HG03103 (cell line): ENCODE measurements around the gene SHROOM4.

Experiments used
- ATAC-seq: cut with Tn5 transposase; IDR thresholded peaks from one replicate; pipeline ENCODE4 v1.9.1; 2021; ENCODE audit warnings: low read depth; ENCODE audit not compliant: unreplicated experiment

SHROOM4 gene

DNA sequence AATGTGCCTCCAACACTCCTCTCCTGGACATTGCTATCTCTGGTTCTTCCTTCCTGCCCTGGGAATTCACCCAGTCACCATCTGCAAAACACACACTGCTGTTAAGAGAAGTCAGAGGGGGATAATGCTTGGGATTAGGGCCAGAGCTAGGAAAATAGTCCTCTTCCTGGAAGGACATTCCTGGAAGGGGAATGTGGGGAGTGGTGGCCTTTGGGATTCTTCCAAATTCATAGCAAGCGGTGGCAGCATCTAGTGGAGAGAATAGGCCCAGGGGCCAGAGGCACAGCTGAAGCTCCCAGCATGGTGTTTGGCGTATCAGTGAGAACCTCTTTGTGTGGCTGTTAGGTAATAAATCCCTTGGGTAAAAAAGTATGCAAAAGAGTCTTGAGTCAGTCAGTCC, 34.3 kb downstream of the SHROOM4 start:
- no peak for ATAC-seq

- ATAC-seq = no peak
Observed at GRCh38 chrX:50778272-50778671, 35.7 kb downstream of the SHROOM4 start.

DNA sequence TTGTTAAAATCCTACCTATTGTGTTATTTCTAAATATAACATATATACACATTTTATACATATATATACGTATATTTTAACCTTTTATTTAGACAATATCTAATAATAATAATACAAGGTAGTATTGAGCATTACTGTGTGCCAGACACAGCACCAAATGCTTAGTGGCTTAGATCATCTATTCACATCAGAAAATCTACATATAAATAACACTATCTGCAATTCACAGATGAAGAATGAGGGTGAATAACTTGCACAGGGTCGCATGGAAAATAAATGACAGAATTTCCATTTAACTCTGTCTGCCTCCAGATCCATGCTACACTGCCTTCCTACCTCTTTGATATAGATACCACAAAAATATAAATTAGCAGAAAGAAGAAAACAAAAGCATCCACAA, 37.7 kb downstream of the SHROOM4 start:
- no peak for ATAC-seq

- ATAC-seq = no peak
Observed at GRCh38 chrX:50771382-50771781, 42.6 kb downstream of the SHROOM4 start.

GRCh38 chrX:50770702-50771101, 43.3 kb downstream of the SHROOM4 start:
- no peak for ATAC-seq

DNA sequence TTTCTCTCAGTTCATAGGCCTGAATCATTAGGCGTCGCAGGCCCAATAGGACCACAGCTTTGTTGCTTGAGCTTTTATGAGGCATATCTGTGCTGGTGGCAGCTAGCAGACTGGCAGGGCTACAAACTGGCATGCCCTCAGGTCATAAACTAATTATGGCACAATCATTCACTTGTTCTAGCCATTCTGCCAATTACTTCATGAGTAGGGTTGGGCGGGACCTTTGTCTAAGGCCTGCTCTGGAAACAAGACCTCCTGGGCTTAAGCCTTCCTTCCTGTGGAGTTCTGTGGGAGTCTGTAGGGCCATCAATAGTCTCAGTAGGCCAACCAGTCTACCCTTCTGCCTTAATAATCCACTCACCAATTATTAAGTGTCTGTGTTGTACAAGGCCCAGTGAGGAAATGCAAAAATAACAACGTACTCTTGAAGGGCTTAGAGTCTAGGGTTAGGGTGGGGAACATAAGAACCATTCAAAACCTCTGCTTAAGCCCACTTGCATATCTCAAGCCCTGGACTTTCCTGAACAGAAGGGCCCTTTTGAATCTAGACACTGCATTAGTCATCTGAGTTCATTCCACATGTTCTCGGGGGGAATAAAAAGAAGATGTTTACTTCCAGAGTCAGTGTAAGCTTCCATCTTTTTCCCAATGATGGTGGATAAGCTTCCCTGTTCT, 44.5 kb downstream of the SHROOM4 start:
- ATAC-seq = no peak

GRCh38 chrX:50768801-50769200, 45.2 kb downstream of the SHROOM4 start:
- no peak for ATAC-seq

- ATAC-seq = no peak
Observed at GRCh38 chrX:50765986-50766385, 48.0 kb downstream of the SHROOM4 start.

- no peak for ATAC-seq
Observed at GRCh38 chrX:50762578-50762977, 51.4 kb downstream of the SHROOM4 start.

GRCh38 chrX:50756276-50756675, 57.7 kb downstream of the SHROOM4 start:
- no peak for ATAC-seq

DNA sequence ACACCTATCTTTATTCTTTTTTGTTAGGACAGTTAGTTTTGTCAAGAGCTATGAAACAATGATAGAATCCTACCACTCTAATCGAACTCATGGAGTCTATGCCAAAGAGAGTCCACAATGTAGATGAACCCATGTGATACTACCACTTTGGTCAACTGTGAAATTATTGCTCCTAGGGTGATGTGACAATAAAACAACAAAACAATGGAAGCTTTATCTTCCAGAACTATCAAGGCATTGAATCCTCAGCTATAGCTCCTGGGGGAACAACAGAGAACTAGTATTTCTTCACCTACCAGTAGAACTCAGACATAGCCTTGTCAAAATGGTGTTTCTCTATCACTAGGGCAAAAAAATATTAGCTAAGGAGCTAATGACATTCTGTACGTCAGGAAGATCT, 62.9 kb downstream of the SHROOM4 start:
- no peak for ATAC-seq

DNA sequence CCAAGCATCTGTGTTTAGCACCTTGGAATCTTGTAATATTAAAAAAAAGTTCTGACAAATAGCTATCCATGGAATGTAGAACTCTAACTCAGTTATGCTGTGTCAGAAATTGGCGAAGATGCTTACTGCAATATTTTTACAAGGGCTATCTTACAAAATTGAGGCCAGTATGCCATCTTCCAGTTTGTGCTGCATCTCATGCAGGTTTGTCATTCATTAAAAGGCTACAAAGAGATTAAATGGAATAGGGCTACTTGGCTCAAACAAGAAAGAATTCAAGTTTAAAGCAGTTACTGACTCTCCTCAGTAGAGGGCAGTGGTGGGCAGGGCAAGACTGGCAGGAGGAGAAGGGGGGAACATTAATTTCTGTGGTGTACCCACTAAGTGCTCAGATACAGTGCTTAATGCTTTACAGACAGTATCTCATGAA, 66.5 kb downstream of the SHROOM4 start:
- ATAC-seq = no peak

- no peak for ATAC-seq
Observed at GRCh38 chrX:50736656-50737055, 77.3 kb downstream of the SHROOM4 start.

- ATAC-seq = no peak
Observed at GRCh38 chrX:50726296-50726695, 87.7 kb downstream of the SHROOM4 start.

DNA sequence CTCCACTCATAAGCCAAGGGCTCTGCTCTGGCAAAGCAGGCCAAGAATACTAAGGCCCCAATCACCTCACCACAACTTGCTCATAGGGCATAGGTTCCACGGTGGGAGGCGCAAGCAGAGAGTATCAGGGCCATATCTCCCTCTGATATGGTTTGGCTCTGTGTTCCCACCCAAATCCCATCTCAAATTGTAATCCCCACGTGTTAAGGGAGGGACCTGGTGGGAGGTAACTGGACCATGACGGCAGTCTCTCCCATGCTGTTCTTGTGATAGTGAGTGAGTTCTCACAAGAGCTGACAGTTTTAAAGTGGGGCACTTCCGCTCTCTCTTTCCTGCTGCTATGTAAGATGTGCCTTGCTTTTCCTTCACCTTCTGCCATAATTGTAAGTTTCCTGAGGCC, 88.7 kb downstream of the SHROOM4 start:
- ATAC-seq = no peak

- ATAC-seq = no peak
Observed at GRCh38 chrX:50723006-50723405, 91.0 kb downstream of the SHROOM4 start.

GRCh38 chrX:50721764-50722521, 92.1 kb downstream of the SHROOM4 start:
- no peak for ATAC-seq

- ATAC-seq = no peak
Observed at GRCh38 chrX:50719614-50720013, 94.4 kb downstream of the SHROOM4 start.

GRCh38 chrX:50718776-50719175, 95.2 kb downstream of the SHROOM4 start:
- no peak for ATAC-seq

GRCh38 chrX:50716706-50717105, 97.3 kb downstream of the SHROOM4 start:
- ATAC-seq = no peak

DNA sequence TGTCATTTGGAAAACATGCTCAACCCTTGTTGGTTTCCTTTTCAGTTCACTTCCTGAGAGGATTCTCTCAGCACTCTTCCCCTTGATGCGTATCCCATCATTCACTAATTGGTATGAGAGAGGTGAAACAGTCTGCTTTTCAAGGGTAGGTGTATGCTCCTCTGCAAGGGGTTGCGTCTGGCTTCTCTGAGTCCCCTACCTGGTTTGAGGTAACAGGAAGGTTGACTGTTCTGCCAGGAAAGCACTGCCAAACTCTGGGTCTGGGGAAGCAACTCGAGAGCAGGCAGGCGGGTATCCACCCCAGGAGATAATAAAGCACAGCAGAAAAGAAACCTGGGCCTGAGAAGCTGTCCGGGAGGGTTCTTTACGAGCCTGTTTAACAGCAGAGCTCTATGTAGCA, 101.2 kb downstream of the SHROOM4 start:
- no peak for ATAC-seq

DNA sequence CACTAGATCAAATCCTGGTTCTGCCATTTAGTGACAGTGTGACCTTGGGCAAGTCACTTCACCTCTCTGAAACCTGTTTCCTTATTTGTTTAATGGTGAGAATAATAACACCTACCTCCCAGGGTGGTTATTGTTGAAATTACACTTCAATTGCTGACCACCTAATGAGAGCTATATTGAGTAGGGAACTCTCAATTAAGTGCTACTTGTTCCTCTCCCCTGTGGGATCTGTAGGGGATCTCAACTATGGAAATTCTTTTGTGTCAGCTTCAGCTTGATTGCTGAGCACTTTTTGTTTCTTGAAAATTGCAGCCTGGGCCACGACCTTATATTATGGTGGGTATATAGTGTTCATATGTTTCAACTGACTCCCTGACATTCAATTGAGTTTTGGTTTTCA, 102.1 kb downstream of the SHROOM4 start:
- ATAC-seq = no peak
